ENCODE measurements around the gene CDK10.
"Not testable (repeated sequence)": the region's sequence is repeated elsewhere in the genome, so short reads cannot be mapped to it uniquely, and the experiment has no call there.

Gene CDK10

GRCh38 chr16:89686520-89687091, at the start of gene CDK10:
Gene CDK10, plus strand, starts transcription at chr16:89686689. Its CDS starts 22 bp downstream, at chr16:89686711.
- peak; percentile 83 for DNase-seq (ENCODE audit: low spot score)

- DNase-seq (ENCODE audit: low spot score), result no peak
Observed at GRCh38 chr16:89637379-89637778, 49.1 kb upstream of the CDK10 start.

GRCh38 chr16:89638455-89638854, 48.0 kb upstream of the CDK10 start:
- no peak for DNase-seq (ENCODE audit: low spot score)

- no peak for DNase-seq (ENCODE audit: low spot score)
Observed at GRCh38 chr16:89639385-89639784, 47.1 kb upstream of the CDK10 start.

- DNase-seq (ENCODE audit: low spot score), result no peak
Observed at GRCh38 chr16:89641458-89642119, 44.9 kb upstream of the CDK10 start.

GRCh38 chr16:89642574-89642973, 43.9 kb upstream of the CDK10 start:
- DNase-seq (ENCODE audit: low spot score), result no peak

- DNase-seq (ENCODE audit: low spot score), result no peak
Observed at GRCh38 chr16:89643769-89644300, 42.7 kb upstream of the CDK10 start.

GRCh38 chr16:89645122-89645521, 41.4 kb upstream of the CDK10 start:
- DNase-seq (ENCODE audit: low spot score), result no peak

- DNase-seq (ENCODE audit: low spot score), result no peak
Observed at GRCh38 chr16:89646270-89646669, 40.2 kb upstream of the CDK10 start.

GRCh38 chr16:89646906-89647305, 39.6 kb upstream of the CDK10 start:
- no peak for DNase-seq (ENCODE audit: low spot score)

GRCh38 chr16:89651584-89651983, 34.9 kb upstream of the CDK10 start:
- no peak for DNase-seq (ENCODE audit: low spot score)

- DNase-seq (ENCODE audit: low spot score), result no peak
Observed at GRCh38 chr16:89653656-89654295, 32.7 kb upstream of the CDK10 start.

- DNase-seq (ENCODE audit: low spot score), result no peak
Observed at GRCh38 chr16:89655062-89655643, 31.3 kb upstream of the CDK10 start.

GRCh38 chr16:89656435-89657121, 29.9 kb upstream of the CDK10 start:
- DNase-seq (ENCODE audit: low spot score), result no peak

GRCh38 chr16:89657442-89658220, 28.9 kb upstream of the CDK10 start, which contains the start of the genes CHMP1A and SPATA33:
Gene CHMP1A, minus strand, starts transcription at chr16:89657708. Its CDS starts 120 bp downstream, at chr16:89657588.
Gene SPATA33, plus strand, starts transcription at chr16:89657836. Its CDS starts 76 bp downstream, at chr16:89657912.
- DNase-seq (ENCODE audit: low spot score), result peak; percentile 76

GRCh38 chr16:89658221-89658879, 28.1 kb upstream of the CDK10 start:
- no peak for DNase-seq (ENCODE audit: low spot score)

- no peak for DNase-seq (ENCODE audit: low spot score)
Observed at GRCh38 chr16:89660146-89660545, 26.3 kb upstream of the CDK10 start.

GRCh38 chr16:89661215-89661614, 25.3 kb upstream of the CDK10 start:
- DNase-seq (ENCODE audit: low spot score), result no peak

- not testable (repeated sequence) for DNase-seq (ENCODE audit: low spot score)
Observed at GRCh38 chr16:89664238-89664637, 22.3 kb upstream of the CDK10 start.

GRCh38 chr16:89667000-89667399, 19.5 kb upstream of the CDK10 start:
- not testable (repeated sequence) for DNase-seq (ENCODE audit: low spot score)

GRCh38 chr16:89667633-89668032, 18.9 kb upstream of the CDK10 start:
- no peak for DNase-seq (ENCODE audit: low spot score)
